GM12878 (cell line): ENCODE results near the gene BICC1. TPM values are rescaled to one million over a fixed set of nuclear protein-coding genes. Genes with fewer than 3 reads are reported as not detected.

Experiments used
- ATAC-seq: fragments of 200-7000 bp; cut with Tn5 transposase; 3 replicates; pipeline ENCODE4 v1.9.1; 2020; ENCODE audit warnings: mild to moderate bottlenecking, moderate library complexity
- BruUV-seq: library from RNA; stranded (reverse); fragments of 400-500 nt; replicated peaks from 2 replicates; lab custom pipeline; 2021; lab: Mats Ljungman, UMichigan
- CTCF ChIA-PET: fragments of 300-600 bp; sonication (Branson Sonifier 250); formaldehyde crosslinking; extraction: SDS; loops from one replicate; lab custom pipeline; 2021; ENCODE audit warnings: inconsistent platforms; lab: Yijun Ruan, JAX
- POLR2A ChIA-PET: fragments of 350-600 bp; formaldehyde crosslinking; extraction: SDS; loops from one replicate; lab custom pipeline; 2021; ENCODE audit warnings: inconsistent platforms; lab: Charles Lee
- RAD21 ChIA-PET: fragments of 300-600 bp; sonication (Branson Sonifier 250); formaldehyde crosslinking; loops from one replicate; lab custom pipeline; 2023; ENCODE audit warnings: antibody characterized with exemption; ENCODE audit not compliant: unreplicated experiment; lab: Charles Lee
- SMC1A ChIA-PET: fragments of 300-600 bp; sonication (Branson Sonifier 250); formaldehyde crosslinking; loops from one replicate; lab custom pipeline; 2023; ENCODE audit not compliant: unreplicated experiment, uncharacterized antibody; lab: Charles Lee
- DNase-seq: peaks from one replicate; pipeline ENCODE4 v3.0.0-alpha.2; 2011; ENCODE audit warnings: low read depth, low spot score
- FAIRE-seq: peaks from 3 replicates; lab custom pipeline; 2011; peaks lifted over from hg19 to GRCh38; lab: Jason Lieb, UNC
- H2AFZ ChIP-seq: 2 replicates; pipeline ENCODE4 v1.6.0; 2011; ENCODE audit warnings: low read depth, low read length, control low read depth; ENCODE audit not compliant: control insufficient read depth
- H3K27ac ChIP-seq: 2 replicates; pipeline ENCODE4 v1.5.1; 2011; ENCODE audit warnings: control low read depth; ENCODE audit not compliant: control insufficient read depth, insufficient read depth
- H3K27me3 ChIP-seq, 2 experiments: replicated peaks in 1 of 2; 2 replicates each; pipeline versions ENCODE4 v1.6.0 to v1.6.1; 2011; ENCODE audit warnings: low read length in 1 of 2; ENCODE audit not compliant: control insufficient read depth in 2 of 2, insufficient read depth in 2 of 2
- H3K36me3 ChIP-seq, 2 experiments: 2 replicates each; pipeline ENCODE4 v1.5.1; 2011; ENCODE audit warnings: low read length in 1 of 2; ENCODE audit not compliant: control insufficient read depth in 2 of 2, insufficient read depth in 2 of 2
- H3K4me1 ChIP-seq: 2 replicates; pipeline ENCODE4 v1.6.1; 2011; ENCODE audit warnings: mild to moderate bottlenecking, low read length, moderate library complexity, mixed read lengths; ENCODE audit not compliant: control insufficient read depth, insufficient read depth
- H3K4me2 ChIP-seq: 2 replicates; pipeline ENCODE4 v1.6.0; 2011; ENCODE audit warnings: control low read depth; ENCODE audit not compliant: control insufficient read depth, insufficient read depth
- H3K4me3 ChIP-seq: fragments of 200-600 bp; sonication (generic); 2 replicates; pipeline ENCODE4 v1.5.1; 2016
- H3K79me2 ChIP-seq: 2 replicates; pipeline ENCODE4 v1.6.0; 2011; ENCODE audit warnings: low read length; ENCODE audit not compliant: control insufficient read depth, insufficient read depth
- H3K9ac ChIP-seq: 2 replicates; pipeline ENCODE4 v1.8.0; 2011; ENCODE audit warnings: low read length, control low read depth, mixed read lengths; ENCODE audit not compliant: control insufficient read depth, insufficient read depth
- H3K9me3 ChIP-seq: replicated peaks from 3 replicates; pipeline ENCODE4 v1.5.1; 2011; ENCODE audit warnings: mild to moderate bottlenecking, low read length; ENCODE audit not compliant: control insufficient read depth, insufficient read depth
- H4K20me1 ChIP-seq: 2 replicates; pipeline ENCODE4 v1.6.0; 2011; ENCODE audit not compliant: control insufficient read depth, insufficient read depth
- CBX3 ChIP-seq: fragments of 200-600 bp; sonication (generic); IDR thresholded peaks from 2 replicates; pipeline ENCODE4 v1.6.1; 2016; ENCODE audit warnings: low read depth, borderline replicate concordance
- ZNF207 ChIP-seq: fragments of 450-650 bp; IDR thresholded peaks from 2 replicates; pipeline ENCODE4 v1.6.1; 2014; ENCODE audit warnings: antibody characterized with exemption, mild to moderate bottlenecking, borderline replicate concordance
- WGBS: methylation state at CpG from one replicate; pipeline ENCODE4 v1.1.6; 2016; ENCODE audit warnings: low lambda C conversion rate; ENCODE audit not compliant: insufficient replicate concordance, insufficient coverage; ENCODE audit errors: missing lambda C conversion rate; 5-methylcytosine and 5-hydroxymethylcytosine counted together
- in situ Hi-C: fragments of 300-500 bp; cut with MboI; formaldehyde crosslinking; loops from 9 replicates; pipeline ENCODE4 v1.14.3; 2018; ENCODE audit warnings: mixed read lengths
- intact Hi-C: fragments of 100-400 bp; cut with micrococcal nuclease; formaldehyde crosslinking; loops from one replicate; pipeline ENCODE4 v1.14.2; 2022; ENCODE audit not compliant: unreplicated experiment
- polyA plus RNA-seq, 11 experiments: library from polyadenylated mRNA; depleted of rRNA in 4 of 11; unstranded in 6 of 11; stranded (reverse) in 5 of 11; fragments of >200 nt; fragmentation: Nextera tagmentation in 4 of 11; fragmentation: Illumina TruSeq in 1 of 11; extraction: Ambion mirVana in 4 of 11; extraction: Trizol in 1 of 11; gene quantifications; 1 replicate in 1 of 11; 2 replicates in 10 of 11; pipeline versions ENCODE4 v1.2.1 to v1.2.3, GENCODE V29; 2011 to 2016; ENCODE audit warnings: inconsistent platforms in 2 of 11, missing spikeins in 2 of 11, low read depth in 1 of 11
- total RNA-seq, 4 experiments: library from RNA; depleted of rRNA in 3 of 4; stranded (reverse); fragments of >200 nt in 3 of 4; fragmentation: Illumina TruSeq in 1 of 4; extraction: Trizol in 1 of 4; gene quantifications; 2 replicates each; pipeline versions ENCODE4 v1.2.1 to v1.2.3, GENCODE V29; 2013 to 2021
- TF ChIP-seq, protein P1 (sequence below): IDR thresholded peaks from 2 replicates; pipeline ENCODE4 v1.6.1; 2012; ENCODE audit warnings: improper control_type of control experiment, low read depth, low read length; ENCODE audit not compliant: insufficient replicate concordance

BICC1 gene
- total and polyA plus RNA-seq, 10 of the 15 experiments (the other 5 are each of a cell fraction or from before 2014, with no cell fraction given): 0.01 to 0.10 (median 0.04) TPM; not detected in 5

DNA sequence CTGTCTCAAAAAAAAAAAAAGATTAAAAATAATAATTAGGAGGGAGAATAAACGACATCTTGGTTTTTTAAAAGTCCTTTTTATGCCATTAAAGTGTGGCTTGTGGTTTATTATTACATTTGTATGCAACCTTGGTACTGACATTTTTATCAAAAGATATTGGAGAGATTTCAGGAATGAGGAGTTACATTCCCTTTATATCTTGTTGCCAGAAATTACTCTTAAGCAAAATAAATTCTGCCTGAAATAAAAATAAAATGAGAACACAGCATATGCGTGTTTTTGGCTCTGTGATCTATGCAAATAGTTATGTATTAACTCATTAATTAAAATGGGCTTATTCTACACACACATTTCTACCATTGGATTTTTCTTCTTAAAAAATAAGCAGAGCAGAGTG, 202.4 kb downstream of the BICC1 start (continued):
- TF ChIP-seq, protein P1, sequence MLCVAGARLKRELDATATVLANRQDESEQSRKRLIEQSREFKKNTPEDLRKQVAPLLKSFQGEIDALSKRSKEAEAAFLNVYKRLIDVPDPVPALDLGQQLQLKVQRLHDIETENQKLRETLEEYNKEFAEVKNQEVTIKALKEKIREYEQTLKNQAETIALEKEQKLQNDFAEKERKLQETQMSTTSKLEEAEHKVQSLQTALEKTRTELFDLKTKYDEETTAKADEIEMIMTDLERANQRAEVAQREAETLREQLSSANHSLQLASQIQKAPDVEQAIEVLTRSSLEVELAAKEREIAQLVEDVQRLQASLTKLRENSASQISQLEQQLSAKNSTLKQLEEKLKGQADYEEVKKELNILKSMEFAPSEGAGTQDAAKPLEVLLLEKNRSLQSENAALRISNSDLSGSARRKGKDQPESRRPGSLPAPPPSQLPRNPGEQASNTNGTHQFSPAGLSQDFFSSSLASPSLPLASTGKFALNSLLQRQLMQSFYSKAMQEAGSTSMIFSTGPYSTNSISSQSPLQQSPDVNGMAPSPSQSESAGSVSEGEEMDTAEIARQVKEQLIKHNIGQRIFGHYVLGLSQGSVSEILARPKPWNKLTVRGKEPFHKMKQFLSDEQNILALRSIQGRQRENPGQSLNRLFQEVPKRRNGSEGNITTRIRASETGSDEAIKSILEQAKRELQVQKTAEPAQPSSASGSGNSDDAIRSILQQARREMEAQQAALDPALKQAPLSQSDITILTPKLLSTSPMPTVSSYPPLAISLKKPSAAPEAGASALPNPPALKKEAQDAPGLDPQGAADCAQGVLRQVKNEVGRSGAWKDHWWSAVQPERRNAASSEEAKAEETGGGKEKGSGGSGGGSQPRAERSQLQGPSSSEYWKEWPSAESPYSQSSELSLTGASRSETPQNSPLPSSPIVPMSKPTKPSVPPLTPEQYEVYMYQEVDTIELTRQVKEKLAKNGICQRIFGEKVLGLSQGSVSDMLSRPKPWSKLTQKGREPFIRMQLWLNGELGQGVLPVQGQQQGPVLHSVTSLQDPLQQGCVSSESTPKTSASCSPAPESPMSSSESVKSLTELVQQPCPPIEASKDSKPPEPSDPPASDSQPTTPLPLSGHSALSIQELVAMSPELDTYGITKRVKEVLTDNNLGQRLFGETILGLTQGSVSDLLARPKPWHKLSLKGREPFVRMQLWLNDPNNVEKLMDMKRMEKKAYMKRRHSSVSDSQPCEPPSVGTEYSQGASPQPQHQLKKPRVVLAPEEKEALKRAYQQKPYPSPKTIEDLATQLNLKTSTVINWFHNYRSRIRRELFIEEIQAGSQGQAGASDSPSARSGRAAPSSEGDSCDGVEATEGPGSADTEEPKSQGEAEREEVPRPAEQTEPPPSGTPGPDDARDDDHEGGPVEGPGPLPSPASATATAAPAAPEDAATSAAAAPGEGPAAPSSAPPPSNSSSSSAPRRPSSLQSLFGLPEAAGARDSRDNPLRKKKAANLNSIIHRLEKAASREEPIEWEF: no peak
- TF ChIP-seq, all 136 proteins: peak for 0

DNA sequence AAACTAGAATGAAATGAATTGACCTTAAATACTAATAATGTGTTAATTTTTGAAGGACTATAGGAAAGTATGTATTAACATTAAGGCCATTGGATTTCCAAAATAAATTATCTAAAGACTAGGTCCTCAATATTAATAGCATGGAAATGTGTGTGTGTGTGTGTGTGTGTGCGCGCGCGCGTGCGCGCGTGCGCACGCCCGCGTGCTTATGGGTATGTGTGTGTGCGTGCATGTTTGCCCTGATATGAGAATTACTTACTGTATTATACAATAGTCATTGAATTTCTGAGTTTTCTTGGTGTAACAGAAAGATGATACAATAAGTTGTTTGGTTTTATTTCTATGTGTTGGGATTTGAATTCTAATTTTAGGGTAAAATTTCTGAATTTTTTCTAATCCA, 205.9 kb downstream of the BICC1 start:
- no peaks in the 10 kb centered on the region for H3K4me1 ChIP-seq
- WGBS: 62% methylated on average over 13 of the region's 13 CpGs
- no peak overlapping the region for H3K4me3 ChIP-seq
- no peaks in the 10 kb centered on the region for H4K20me1 ChIP-seq
- intact Hi-C loops: no loop called here
- no peaks in the 10 kb centered on the region for H3K36me3 ChIP-seq
- DNase-seq (no peak), ATAC-seq (no peak), FAIRE-seq (no peak)
- H2AFZ ChIP-seq: no peak overlapping the region
- H3K27me3 ChIP-seq: 0 out of 4 replicates have a peak, but pooled peaks cover 0 to 2% of the 10 kb centered on the region in 2 experiments
- ChIA-PET POLR2A (no interaction called here), RAD21 (no interaction called here), SMC1A (no interaction called here), CTCF (no interaction called here)
- H3K4me2 ChIP-seq: no peak overlapping the region
- in situ Hi-C loops: no loop called here
- H3K9ac ChIP-seq: no peak overlapping the region
- no TSS peak for BruUV-seq
- H3K27ac ChIP-seq: no peak overlapping the region
- TF ChIP-seq CBX3: no peak
- TF ChIP-seq ZNF207: no peak
- no peaks in the 10 kb centered on the region for H3K9me3 ChIP-seq
- no peaks in the 10 kb centered on the region for H3K79me2 ChIP-seq
